Superior temporal gyrus (tissue), 1 donor: ENCODE results near the gene WDR48.

Experiments
- DNase-seq: peaks from one replicate; pipeline ENCODE4 v3.0.0-alpha.2; 2016; ENCODE audit errors: extremely low spot score

Gene WDR48

DNA sequence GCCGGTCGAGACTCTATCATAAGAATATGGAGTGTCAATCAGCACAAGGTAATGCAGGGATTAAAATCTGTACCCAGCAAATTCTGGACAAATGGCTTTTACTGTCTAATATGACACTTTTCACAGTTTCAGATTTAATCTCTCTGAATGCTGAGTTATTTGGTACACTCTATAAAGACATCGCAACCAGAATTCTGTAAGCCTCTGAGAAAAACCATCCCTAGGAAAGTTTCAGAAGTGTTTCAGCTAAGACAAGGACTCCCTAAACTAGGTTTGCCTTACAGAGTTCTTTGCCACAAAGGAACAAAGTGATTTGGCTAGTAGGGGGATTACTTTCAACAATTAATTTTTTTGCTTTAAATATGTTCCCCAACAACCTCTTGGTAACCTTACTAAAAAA lies 11.3 kb downstream of the WDR48 start:
- no peak for DNase-seq

DNA sequence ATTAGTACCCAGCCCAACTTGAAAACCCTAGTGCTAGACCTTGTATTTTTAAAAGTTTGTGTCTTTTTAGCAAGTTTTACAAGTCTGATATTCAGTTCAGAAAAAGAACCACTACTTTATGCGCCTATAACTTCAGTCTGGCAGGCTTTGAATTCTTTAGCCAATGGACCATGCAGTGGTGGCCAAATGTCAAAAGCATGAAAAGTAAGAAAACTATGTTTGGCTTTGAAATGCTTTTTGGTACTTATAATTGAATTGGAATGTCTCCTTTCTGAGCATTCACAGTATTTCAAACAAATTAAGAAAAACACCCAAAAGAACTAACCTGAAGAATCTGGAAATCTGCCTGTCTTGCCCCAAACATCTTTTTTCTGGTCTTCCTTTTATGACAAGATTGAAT lies 12.8 kb downstream of the WDR48 start:
- no peak for DNase-seq

DNA sequence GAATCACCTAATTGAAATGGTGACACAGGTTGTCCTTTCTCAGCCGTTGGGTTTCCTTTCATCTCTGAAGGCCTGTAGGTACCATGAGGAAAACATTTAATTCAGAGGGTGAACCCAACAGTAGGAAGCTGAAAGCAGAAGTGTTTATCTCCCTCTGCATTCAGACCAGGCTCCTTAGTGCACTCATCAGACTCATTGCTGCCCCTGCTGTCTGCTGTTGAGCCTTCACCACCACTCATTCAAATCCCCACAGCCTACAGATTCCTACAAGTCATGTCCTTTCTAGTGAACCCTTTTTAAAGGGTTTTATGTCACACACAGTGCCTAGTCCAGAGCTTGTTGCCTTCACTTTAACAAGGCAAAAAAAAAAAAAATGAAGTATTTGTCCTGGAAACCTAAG lies 13.4 kb downstream of the WDR48 start:
- peak; percentile 46 for DNase-seq

GRCh38 chr3:39067286-39067685 lies 15.5 kb downstream of the WDR48 start:
- DNase-seq = no peak

- DNase-seq = no peak
Observed at GRCh38 chr3:39068556-39068955, 16.7 kb downstream of the WDR48 start.

DNA sequence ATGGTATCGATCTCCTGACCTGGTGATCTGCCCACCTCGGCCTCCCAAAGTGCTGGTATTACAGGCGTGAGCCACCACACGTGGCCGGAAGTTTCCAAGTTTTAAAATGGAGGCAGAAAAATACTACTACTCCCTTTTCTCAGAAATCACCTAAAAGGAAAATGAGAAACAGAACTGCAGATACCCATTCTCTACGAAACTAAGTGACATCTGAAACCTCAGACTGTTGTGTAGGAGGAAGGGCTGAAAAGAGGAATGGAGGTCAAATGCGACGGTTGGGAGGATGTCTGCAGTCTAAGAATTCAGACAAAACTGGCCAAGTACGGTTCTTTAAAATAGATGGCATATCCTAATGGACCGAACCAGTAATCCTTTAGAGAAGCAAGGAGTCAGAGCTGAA lies 24.1 kb downstream of the WDR48 start:
- no peak for DNase-seq

DNA sequence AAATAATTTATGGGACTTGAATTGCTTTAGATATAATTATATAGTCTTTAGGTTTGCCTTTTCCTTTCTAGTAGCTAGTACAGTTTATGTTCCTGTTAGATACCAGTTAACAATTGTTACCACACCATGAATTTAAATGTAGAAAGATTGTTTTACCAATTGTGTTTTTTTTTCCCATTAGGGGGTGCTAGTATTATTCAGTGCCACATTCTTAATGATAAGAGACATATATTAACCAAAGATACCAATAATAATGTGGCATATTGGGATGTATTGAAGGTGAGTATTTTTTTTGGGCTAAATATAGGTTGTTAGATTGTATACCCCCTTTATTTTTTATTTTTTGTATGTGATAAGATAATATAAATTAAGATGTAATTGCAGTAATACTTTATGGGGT lies 27.7 kb downstream of the WDR48 start:
- DNase-seq = no peak

DNA sequence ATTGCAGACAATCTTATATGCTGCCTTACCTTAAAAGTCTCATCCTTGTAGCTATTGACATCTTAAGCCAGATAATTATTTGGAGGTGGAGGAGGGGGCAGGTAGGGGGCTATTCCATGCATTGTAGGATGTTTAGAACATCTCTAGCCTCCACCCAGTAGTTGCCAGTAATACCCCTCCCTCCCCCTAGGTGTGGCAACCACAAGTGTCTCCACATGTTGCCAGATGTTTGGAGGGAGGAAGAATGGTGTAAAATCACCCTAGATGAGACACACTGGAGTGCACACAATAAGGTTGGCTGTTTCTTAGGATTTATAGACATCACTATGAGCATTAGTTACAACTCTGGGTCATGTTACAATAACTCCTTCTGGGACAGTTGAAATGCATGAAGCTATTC lies 28.2 kb downstream of the WDR48 start:
- no peak for DNase-seq

DNA sequence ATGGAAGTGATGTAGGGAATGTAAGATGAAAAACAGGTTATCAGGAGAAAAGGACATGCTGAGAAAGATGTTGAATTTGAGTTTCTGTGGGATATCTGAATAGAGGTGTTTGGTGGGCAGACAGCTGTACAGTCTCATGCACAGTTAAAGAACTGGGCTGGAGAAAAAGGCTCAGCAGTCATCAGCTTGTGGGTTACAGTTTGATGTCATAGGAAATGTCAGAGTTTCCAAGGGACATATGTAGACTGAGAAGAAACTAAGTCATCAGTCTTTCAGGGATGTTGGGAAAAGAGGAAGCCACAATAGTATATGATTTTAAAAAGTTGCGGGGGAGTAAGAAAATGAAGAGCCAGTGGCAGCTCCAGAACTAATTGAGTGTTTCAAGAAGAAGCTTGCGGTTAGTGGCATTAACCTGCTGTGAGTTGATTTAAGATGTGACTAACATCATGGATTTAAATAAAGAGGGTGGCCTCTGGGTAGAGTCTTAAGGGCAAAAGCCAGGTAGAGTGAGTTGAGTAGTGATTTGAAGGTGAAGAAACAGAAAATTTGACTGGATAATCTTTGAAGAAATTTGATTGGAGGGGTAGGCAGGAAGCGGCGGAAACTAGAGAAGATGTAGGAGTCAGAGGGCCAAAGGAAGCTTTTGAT lies 31.0 kb downstream of the WDR48 start:
- DNase-seq = no peak

- no peak for DNase-seq
Observed at GRCh38 chr3:39086144-39086543, 34.3 kb downstream of the WDR48 start.

GRCh38 chr3:39088456-39088855 lies 36.6 kb downstream of the WDR48 start:
- no peak for DNase-seq

DNA sequence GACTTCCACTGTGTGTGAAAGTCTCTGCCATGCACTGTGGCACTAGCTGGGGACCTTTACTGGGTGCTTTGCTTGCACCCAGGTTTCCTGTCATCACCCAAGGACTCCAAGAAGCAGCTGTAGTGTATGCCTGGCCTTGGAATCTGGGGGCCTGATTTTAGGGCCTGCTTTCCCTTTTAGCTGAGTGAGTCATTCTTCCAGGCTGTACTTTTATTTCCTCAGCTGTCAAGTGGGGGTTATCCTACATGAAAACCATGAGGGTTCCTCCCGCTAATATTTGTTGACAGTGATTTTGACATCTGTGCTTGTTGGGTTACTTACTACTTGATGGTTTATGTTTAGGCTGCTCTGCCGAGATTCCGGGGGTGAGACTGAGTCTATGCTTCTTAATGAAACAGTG lies 37.1 kb downstream of the WDR48 start:
- DNase-seq = no peak

DNA sequence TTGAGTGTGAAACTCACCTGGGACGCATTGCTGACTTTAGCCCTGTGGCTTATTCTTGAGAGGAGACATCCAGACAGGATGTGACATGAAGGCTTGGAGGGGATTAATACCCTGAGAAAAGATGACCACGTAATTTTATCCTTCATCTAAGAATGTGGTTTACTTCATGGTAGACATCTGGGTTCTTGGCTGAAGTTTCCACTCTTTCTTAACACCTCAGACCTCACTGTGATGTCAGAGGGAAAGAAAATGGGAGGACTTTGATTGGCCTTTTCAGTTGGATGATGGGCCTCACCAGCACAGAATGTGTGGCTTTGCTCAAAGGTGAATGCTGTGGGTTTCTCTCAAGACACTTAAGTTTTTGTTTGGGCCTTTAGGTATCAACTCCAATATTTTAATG lies 39.1 kb downstream of the WDR48 start:
- no peak for DNase-seq

- DNase-seq = no peak
Observed at GRCh38 chr3:39094851-39095677, 43.2 kb downstream of the WDR48 start.

DNA sequence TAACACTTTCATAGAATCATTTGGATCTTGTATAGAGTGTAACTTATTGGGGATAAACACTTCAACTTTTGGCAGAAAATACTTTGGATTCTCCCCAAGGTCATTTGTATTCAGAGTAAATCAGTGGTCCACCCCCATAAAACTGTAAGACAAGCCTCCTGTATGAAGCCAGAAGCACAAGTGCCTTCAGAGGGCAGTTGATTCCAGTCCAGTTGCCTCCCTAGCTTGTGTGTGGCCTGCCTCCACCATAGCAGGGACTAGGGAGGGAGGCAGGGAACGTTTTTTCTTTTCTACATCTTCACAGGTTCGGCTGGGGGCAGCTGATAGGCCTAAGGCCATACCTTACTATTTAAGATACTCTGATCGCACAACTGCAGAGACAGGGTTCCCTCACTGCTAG lies 44.0 kb downstream of the WDR48 start:
- peak; percentile 38 for DNase-seq

- DNase-seq = peak; percentile 48
Observed at GRCh38 chr3:39096775-39097174, 45.0 kb downstream of the WDR48 start.

DNA sequence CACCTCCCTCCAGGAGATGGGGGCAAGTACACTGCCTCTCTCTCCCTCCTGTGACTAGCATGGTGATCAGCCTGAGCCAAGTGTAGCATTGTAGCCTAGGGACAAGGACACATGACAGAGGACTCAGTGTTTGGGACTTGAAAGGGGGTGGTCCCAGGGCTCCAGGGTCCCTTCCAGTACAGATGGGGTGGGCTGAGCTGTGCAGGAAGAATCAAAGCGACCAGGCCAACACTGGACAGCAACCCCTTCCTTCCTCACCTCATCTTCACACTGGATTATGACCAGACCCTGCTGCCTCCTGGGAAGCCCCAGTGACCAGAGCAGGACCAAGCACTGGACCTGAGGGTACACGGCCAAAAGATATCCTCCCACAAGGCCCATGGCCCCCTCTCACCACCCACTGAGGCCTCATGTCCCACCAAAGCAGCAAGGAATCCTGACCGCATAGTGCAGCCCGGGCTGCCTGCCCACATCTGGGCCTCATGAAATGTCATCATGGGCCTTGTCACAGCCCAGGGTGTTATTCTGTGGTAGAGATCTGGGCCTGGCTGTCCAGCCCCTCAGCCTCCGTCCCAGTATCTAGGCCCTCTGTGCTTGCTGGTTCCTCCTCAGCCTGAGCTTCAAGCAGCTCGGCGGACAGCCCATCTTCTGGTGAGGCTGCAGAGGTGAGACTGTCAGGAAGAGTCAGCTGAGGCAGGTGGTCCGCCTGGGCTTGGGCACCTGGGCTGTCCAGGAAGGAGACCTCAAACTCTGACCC lies 46.1 kb downstream of the WDR48 start:
- no peak for DNase-seq

GRCh38 chr3:39098473-39099000 lies 46.7 kb downstream of the WDR48 start:
- DNase-seq = no peak

DNA sequence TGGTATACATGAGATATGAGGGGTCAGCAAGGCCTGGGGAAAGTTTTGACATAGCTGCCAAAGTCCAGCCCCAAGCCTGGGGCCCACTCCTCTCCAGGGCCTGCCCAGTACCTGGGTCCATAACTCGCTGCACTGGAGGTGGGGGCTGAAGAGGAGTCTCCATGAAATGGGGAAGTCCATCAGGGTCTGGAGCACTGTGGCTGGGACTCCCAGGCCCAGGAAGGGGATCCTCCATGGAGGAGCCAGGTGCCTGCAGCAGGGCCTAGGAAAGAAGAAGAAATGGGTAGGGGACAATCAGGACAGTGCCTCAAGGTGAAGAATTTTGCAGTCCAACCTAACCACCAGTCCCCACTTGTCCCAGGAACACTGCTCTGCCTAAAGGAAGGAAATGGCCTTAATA lies 47.4 kb downstream of the WDR48 start:
- no peak for DNase-seq

DNA sequence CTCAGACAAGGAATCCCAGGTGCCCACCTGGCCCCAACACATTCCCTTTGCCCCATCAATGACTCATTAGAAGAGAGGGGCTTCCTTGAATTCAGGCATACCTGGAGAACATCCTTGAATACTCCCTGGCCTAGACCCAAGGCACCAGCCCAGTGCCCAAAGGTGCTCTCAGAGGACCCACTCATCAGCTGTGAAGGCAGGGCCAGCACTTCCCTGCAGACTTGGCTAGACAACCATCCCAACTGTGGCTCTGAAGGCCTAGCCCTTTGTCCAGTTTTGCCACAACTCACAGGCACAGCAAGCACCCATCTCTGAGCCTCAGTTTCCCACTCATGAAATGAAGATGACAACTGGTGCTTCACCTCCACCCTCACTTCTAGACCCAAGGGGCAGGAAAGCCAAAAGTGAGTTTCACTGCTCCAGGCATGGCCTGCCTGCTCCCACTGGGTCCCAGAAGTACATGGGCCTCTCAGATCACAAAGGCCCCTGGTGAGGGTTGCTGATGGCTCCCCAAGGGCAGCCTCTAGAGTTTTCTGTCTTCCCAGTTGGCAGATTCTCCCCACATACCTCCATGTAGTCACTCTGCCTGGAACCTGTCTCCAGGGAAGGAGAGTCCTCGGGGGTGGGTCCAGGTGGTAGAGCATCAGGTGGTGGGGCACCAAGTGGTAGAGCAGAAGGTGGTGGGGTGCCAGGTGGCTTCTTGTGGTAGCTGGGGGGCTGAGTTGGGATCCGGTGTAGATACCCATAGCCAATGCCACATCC lies 48.1 kb downstream of the WDR48 start:
- DNase-seq = no peak

GRCh38 chr3:39100500-39100886 lies 48.7 kb downstream of the WDR48 start:
- no peak for DNase-seq
